Caco-2 (cell line): Measurements from ENCODE around the gene TENM3. TPM values are rescaled to one million over a fixed set of nuclear protein-coding genes. Genes with fewer than 3 reads are reported as not detected.

Experiments used
- BruUV-seq: library from RNA; stranded (reverse); fragments of 400-500 nt; replicated peaks from 2 replicates; lab custom pipeline; 2021; lab: Mats Ljungman, UMichigan
- CTCF ChIA-PET: fragments of 300-600 bp; sonication (Branson Sonifier 250); formaldehyde crosslinking; loops from one replicate; lab custom pipeline; 2022; ENCODE audit warnings: antibody characterized with exemption; lab: Charles Lee
- POLR2A ChIA-PET: fragments of 300-600 bp; sonication (Branson Sonifier 250); formaldehyde crosslinking; loops from one replicate; lab custom pipeline; 2022; ENCODE audit warnings: antibody characterized with exemption; lab: Charles Lee
- DNase-seq, 2 experiments: peaks; one replicate each; pipeline versions ENCODE4 v3.0.0 to v3.0.0-alpha.2; 2020 to 2022
- H3K27me3 ChIP-seq: replicated peaks from 2 replicates; pipeline ENCODE4 v1.6.0; 2011; ENCODE audit warnings: low read length; ENCODE audit not compliant: control insufficient read depth, insufficient read depth
- H3K36me3 ChIP-seq: 2 replicates; pipeline ENCODE4 v1.5.1; 2011; ENCODE audit warnings: low read length; ENCODE audit not compliant: control insufficient read depth, insufficient read depth
- H3K4me1 ChIP-seq: fragments of 250-450 bp; sonication (Bioruptor Pico); 2 replicates; pipeline ENCODE4 v1.5.1; 2020; ENCODE audit warnings: mild to moderate bottlenecking
- H3K4me3 ChIP-seq: 2 replicates; pipeline ENCODE4 v1.5.1; 2011; ENCODE audit warnings: low read depth, mild to moderate bottlenecking, control low read depth, low read length
- H3K9me3 ChIP-seq: fragments of 250-450 bp; sonication (Bioruptor Pico); 2 replicates; pipeline ENCODE4 v1.5.1; 2020; ENCODE audit warnings: mild to moderate bottlenecking, moderate library complexity
- H3K27ac Mint-ChIP-seq: one replicate; pipeline ENCODE4 v1.8.0; 2022; ENCODE audit warnings: mixed read lengths; ENCODE audit not compliant: unreplicated experiment
- H3K27me3 Mint-ChIP-seq: one replicate; pipeline ENCODE4 v1.8.0; 2022; ENCODE audit warnings: mixed read lengths; ENCODE audit not compliant: insufficient read depth, unreplicated experiment
- H3K36me3 Mint-ChIP-seq: one replicate; pipeline ENCODE4 v1.8.0; 2022; ENCODE audit warnings: mild to moderate bottlenecking, mixed read lengths; ENCODE audit not compliant: insufficient read depth, unreplicated experiment
- H3K4me1 Mint-ChIP-seq: one replicate; pipeline ENCODE4 v1.8.0; 2022; ENCODE audit warnings: low read depth, mixed read lengths; ENCODE audit not compliant: unreplicated experiment
- H3K4me3 Mint-ChIP-seq: one replicate; pipeline ENCODE4 v1.8.0; 2022; ENCODE audit warnings: mild to moderate bottlenecking, moderate library complexity, mixed read lengths; ENCODE audit not compliant: unreplicated experiment
- H3K9me3 Mint-ChIP-seq: one replicate; pipeline ENCODE4 v1.8.0; 2022; ENCODE audit warnings: mixed read lengths; ENCODE audit not compliant: unreplicated experiment
- intact Hi-C: fragments of 100-400 bp; cut with micrococcal nuclease; formaldehyde crosslinking; loops from one replicate; pipeline ENCODE4 v1.10.0; 2022; ENCODE audit not compliant: unreplicated experiment
- total RNA-seq: library from RNA; stranded (reverse); gene quantifications from 2 replicates; pipeline ENCODE4 v1.2.3, GENCODE V29; 2022
- TF ChIP-seq, protein P1 (sequence below), 2 experiments: fragments of 200-600 bp in 1 of 2; IDR thresholded peaks; 1 replicate in 1 of 2; 2 replicates in 1 of 2; pipeline versions ENCODE4 v1.5.1 to v1.8.0; 2011 to 2022; ENCODE audit warnings: antibody characterized with exemption in 1 of 2, control low read depth in 1 of 2, inconsistent platforms in 1 of 2, low read depth in 1 of 2, low read length in 1 of 2, mild to moderate bottlenecking in 1 of 2, moderate library complexity in 1 of 2; ENCODE audit not compliant: insufficient read depth in 1 of 2, severe bottlenecking in 1 of 2, unreplicated experiment in 1 of 2

The TENM3 gene
- total RNA-seq, 1 experiment from 2014 or later, result 94.7 TPM

DNA sequence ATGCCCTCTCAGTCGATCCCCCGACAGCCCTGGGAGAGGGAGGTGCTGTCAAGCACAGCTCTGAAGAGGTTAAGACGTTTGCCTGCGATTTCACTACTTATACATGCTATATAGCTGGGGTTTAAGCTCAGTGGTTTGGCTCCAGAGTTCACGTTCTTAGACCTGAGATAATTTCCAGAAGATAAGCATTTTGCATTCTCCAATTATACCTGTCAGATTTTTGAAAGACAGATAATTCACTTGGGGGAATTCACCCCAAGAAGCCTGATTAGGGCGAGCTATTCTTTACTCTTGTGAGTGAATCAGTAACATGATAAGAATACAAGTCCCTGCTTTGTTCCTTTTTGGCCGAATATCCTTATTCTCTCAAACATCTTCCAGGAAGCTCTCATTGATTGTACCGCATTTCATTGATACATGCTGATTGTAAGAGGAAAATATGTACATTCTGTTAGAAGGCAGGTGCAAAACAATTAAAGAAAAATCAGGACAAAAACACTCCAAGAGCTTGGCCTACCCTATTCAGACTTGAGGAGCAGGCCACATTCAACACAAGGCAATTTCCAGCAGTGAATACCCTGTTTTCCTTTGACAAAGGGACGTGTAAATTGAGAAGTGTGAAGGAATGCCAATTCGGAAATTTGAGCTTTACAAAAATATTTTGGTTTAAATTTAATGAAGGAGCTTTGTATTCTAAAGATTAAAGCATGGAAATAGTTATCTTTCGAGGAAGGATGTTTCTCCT lies 30.2 kb downstream of the TENM3 start:
- Mint-ChIP-seq H3K9me3 (no peaks in the 10 kb centered on the region), H3K27me3 (no peaks in the 10 kb centered on the region), H3K27ac (no peak overlapping the region), H3K4me1 (peaks cover 33% of the 10 kb centered on the region), H3K36me3 (peaks cover 38% of the 10 kb centered on the region), H3K4me3 (no peak overlapping the region)
- Histone ChIP-seq H3K4me1 (peaks cover 66% of the 10 kb centered on the region), H3K4me3 (no peak overlapping the region), H3K36me3 (no peaks in the 10 kb centered on the region), H3K9me3 (no peaks in the 10 kb centered on the region), H3K27me3 (no peaks in the 10 kb centered on the region)
- intact Hi-C loops, result no loop called here
- TF ChIP-seq, protein P1, sequence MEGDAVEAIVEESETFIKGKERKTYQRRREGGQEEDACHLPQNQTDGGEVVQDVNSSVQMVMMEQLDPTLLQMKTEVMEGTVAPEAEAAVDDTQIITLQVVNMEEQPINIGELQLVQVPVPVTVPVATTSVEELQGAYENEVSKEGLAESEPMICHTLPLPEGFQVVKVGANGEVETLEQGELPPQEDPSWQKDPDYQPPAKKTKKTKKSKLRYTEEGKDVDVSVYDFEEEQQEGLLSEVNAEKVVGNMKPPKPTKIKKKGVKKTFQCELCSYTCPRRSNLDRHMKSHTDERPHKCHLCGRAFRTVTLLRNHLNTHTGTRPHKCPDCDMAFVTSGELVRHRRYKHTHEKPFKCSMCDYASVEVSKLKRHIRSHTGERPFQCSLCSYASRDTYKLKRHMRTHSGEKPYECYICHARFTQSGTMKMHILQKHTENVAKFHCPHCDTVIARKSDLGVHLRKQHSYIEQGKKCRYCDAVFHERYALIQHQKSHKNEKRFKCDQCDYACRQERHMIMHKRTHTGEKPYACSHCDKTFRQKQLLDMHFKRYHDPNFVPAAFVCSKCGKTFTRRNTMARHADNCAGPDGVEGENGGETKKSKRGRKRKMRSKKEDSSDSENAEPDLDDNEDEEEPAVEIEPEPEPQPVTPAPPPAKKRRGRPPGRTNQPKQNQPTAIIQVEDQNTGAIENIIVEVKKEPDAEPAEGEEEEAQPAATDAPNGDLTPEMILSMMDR (IDR thresholded peaks at IDR 0.05; ENCODE audit: insufficient read depth in 1 of 2, low read depth in 1 of 2, low read length in 1 of 2, severe bottlenecking in 1 of 2, unreplicated experiment in 1 of 2), result no peak
- CTCF ChIA-PET, result no interaction called here
- DNase-seq, result no peak
- POLR2A ChIA-PET, result no interaction called here
- BruUV-seq, result no TSS peak

DNA sequence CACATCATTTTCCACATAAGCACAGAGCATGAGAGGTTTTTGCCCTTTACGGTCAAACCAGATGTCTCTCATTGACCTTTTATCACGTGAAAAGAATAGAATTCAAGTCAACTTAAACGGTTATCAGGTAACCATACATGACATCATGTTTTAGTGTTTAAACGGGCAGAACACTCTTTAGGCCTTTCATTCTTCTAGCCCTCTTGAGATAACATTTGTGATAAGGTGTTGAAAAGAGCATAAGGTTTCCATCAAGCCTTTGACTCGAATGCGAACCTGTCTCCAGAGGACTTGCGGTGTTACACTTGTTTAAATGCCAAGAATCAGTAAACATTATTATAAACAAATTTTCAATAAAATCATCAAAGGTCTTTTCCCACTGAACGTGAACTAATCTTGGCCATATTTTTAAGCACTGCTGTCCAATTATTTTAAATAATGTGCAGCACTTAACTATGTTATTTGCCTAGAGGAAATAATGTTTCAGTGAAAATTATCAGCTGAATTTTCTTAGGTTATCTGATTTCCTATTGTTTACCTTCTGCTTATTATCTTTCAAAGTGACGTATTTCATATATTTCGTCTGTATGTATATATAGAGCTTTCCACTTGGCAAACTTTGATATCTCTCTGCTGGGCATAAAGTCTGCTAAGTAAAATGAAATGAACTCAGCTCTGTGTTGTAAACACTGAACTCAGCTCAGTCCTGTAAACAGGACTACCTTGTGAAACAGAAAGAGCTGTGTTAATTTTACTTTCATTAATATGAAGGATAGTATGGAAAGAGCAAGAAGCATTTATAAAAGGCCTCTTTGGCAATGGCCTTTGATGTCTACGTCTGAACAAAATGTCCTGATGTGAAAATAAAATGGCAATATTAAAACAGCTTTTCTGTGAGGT lies 33.3 kb downstream of the TENM3 start:
- Mint-ChIP-seq H3K4me3 (peak overlapping the region; percentile 22), H3K36me3 (peaks cover 26% of the 10 kb centered on the region), H3K27me3 (no peaks in the 10 kb centered on the region), H3K27ac (peak overlapping the region; percentile 26), H3K4me1 (peaks cover 28% of the 10 kb centered on the region), H3K9me3 (no peaks in the 10 kb centered on the region)
- Histone ChIP-seq H3K4me3 (no peak overlapping the region), H3K9me3 (no peaks in the 10 kb centered on the region), H3K36me3 (no peaks in the 10 kb centered on the region), H3K27me3 (no peaks in the 10 kb centered on the region), H3K4me1 (peaks cover 65% of the 10 kb centered on the region)
- intact Hi-C loops, result loop anchor here (1.0 kb wide), 3 partner anchors 36 to 133 kb away; no protein-coding TSS in a partner anchor
- DNase-seq, result peak in 1 of 2 experiments; percentile 41
- ChIA-PET POLR2A (no interaction called here), CTCF (interaction anchor here (0.6 kb wide), 1 partner anchor 1760 kb away, joined by 3 read pairs; no protein-coding TSS in a partner anchor)
- BruUV-seq, result no TSS peak
- TF ChIP-seq, protein P1 (IDR thresholded peaks at IDR 0.05; ENCODE audit: insufficient read depth in 1 of 2, low read depth in 1 of 2, low read length in 1 of 2, severe bottlenecking in 1 of 2, unreplicated experiment in 1 of 2), result no peak

DNA sequence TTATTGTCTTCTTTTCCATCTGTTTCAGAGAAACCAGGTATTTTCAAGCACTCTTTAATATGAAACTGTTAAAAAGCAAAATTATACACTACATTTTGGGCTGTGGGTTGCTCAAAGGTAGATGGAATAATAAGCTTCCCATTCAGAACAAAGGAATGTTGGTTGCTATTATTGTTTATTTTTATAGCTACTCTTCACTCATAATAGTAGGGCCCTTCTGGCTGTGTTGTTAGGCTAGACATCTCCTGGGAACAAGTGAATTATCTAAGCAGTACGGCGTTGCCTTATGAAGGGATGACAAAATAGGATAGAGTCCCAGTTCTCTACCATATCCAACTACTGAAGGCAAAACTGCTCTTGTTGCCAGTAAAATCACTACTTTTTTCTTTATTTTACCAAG lies 34.2 kb downstream of the TENM3 start:
- H3K36me3 Mint-ChIP-seq, result peaks cover 20% of the 10 kb centered on the region
- peaks cover 56% of the 10 kb centered on the region for H3K4me1 ChIP-seq
- ChIA-PET POLR2A (no interaction called here), CTCF (no interaction called here)
- H3K27ac Mint-ChIP-seq, result no peak overlapping the region
- H3K36me3 ChIP-seq, result no peaks in the 10 kb centered on the region
- H3K9me3 Mint-ChIP-seq, result no peaks in the 10 kb centered on the region
- no peaks in the 10 kb centered on the region for H3K9me3 ChIP-seq
- TF ChIP-seq, protein P1 (IDR thresholded peaks at IDR 0.05; ENCODE audit: insufficient read depth in 1 of 2, low read depth in 1 of 2, low read length in 1 of 2, severe bottlenecking in 1 of 2, unreplicated experiment in 1 of 2), result no peak
- H3K27me3 Mint-ChIP-seq, result no peaks in the 10 kb centered on the region
- peaks cover 28% of the 10 kb centered on the region for H3K4me1 Mint-ChIP-seq
- no peak for DNase-seq
- intact Hi-C loops, result no loop called here
- BruUV-seq, result no TSS peak
- H3K4me3 Mint-ChIP-seq, result no peak overlapping the region
- no peak overlapping the region for H3K4me3 ChIP-seq
- no peaks in the 10 kb centered on the region for H3K27me3 ChIP-seq
